Neuronal stem cell (in vitro differentiated cells): Measurements from ENCODE around the gene CNOT2.

Experiments
- DNase-seq: peaks from one replicate; pipeline ENCODE4 v3.0.0-alpha.2; 2013; ENCODE audit warnings: low spot score
- H2AFZ ChIP-seq: one replicate; pipeline ENCODE4 v1.6.1; 2013; ENCODE audit warnings: mild to moderate bottlenecking, low read length, inconsistent platforms
- H2AK5ac ChIP-seq: 2 replicates; pipeline ENCODE4 v1.6.1; 2013; ENCODE audit warnings: low read depth, mild to moderate bottlenecking, inconsistent platforms, low read length, moderate library complexity, mixed read lengths
- H2BK120ac ChIP-seq: 2 replicates; pipeline ENCODE4 v1.6.1; 2013; ENCODE audit warnings: low read depth, mild to moderate bottlenecking, inconsistent platforms, low read length, moderate library complexity, mixed read lengths
- H2BK12ac ChIP-seq: one replicate; pipeline ENCODE4 v1.6.1; 2013; ENCODE audit warnings: low read length, inconsistent platforms
- H2BK15ac ChIP-seq: 2 replicates; pipeline ENCODE4 v1.6.1; 2013; ENCODE audit warnings: mild to moderate bottlenecking, low read length, inconsistent platforms, mixed read lengths
- H2BK5ac ChIP-seq: one replicate; pipeline ENCODE4 v1.6.1; 2013; ENCODE audit warnings: inconsistent platforms, mild to moderate bottlenecking, low read length, moderate library complexity
- H3K14ac ChIP-seq: one replicate; pipeline ENCODE4 v1.6.1; 2013; ENCODE audit warnings: low read length, inconsistent platforms
- H3K18ac ChIP-seq: 2 replicates; pipeline ENCODE4 v1.6.1; 2013; ENCODE audit warnings: low read length, inconsistent platforms
- H3K23ac ChIP-seq: 2 replicates; pipeline ENCODE4 v1.6.1; 2013; ENCODE audit warnings: low read depth, mild to moderate bottlenecking, mixed read lengths, low read length, inconsistent platforms; ENCODE audit not compliant: poor library complexity
- H3K27ac ChIP-seq: replicated peaks from 3 replicates; pipeline ENCODE4 v1.5.1; 2013; ENCODE audit warnings: low read length, inconsistent platforms
- H3K27me3 ChIP-seq, 3 experiments: 2 replicates each; pipeline ENCODE4 v1.6.1; 2013; ENCODE audit warnings: low read length in 3 of 3, mild to moderate bottlenecking in 2 of 3, inconsistent platforms in 1 of 3, low read depth in 1 of 3, mixed read lengths in 1 of 3, moderate library complexity in 1 of 3; ENCODE audit not compliant: control insufficient read depth in 3 of 3, insufficient read depth in 3 of 3
- H3K36me3 ChIP-seq, 2 donors: replicated peaks in 1 of 2; 2 replicates each; pipeline ENCODE4 v1.6.1; 2013; ENCODE audit warnings: low read length in 2 of 2; ENCODE audit not compliant: control insufficient read depth in 2 of 2, insufficient read depth in 2 of 2
- H3K4ac ChIP-seq: 2 replicates; pipeline ENCODE4 v1.6.1; 2013; ENCODE audit warnings: inconsistent platforms, mild to moderate bottlenecking, low read length, moderate library complexity
- H3K4me1 ChIP-seq, 2 donors: 1 replicate in 1 of 2; 2 replicates in 1 of 2; pipeline ENCODE4 v1.6.1; 2013; ENCODE audit warnings: low read length in 2 of 2, low read depth in 1 of 2; ENCODE audit not compliant: control insufficient read depth in 2 of 2, insufficient read depth in 1 of 2
- H3K4me2 ChIP-seq: one replicate; pipeline ENCODE4 v1.6.1; 2013; ENCODE audit warnings: mild to moderate bottlenecking, low read length, inconsistent platforms; ENCODE audit not compliant: insufficient read depth, poor library complexity, severe bottlenecking
- H3K4me3 ChIP-seq, 2 donors: 2 replicates each; pipeline ENCODE4 v1.5.1; 2013; ENCODE audit warnings: low read length in 2 of 2, mild to moderate bottlenecking in 2 of 2, inconsistent platforms in 1 of 2, moderate library complexity in 1 of 2
- H3K79me1 ChIP-seq: one replicate; pipeline ENCODE4 v1.6.1; 2013; ENCODE audit warnings: low read depth, mild to moderate bottlenecking, inconsistent platforms, low read length, moderate library complexity
- H3K9ac ChIP-seq: one replicate; pipeline ENCODE4 v1.6.1; 2013; ENCODE audit warnings: mild to moderate bottlenecking, low read depth, low read length, inconsistent platforms; ENCODE audit not compliant: poor library complexity
- H3K9me3 ChIP-seq, 2 donors: replicated peaks in 1 of 2; 2 replicates each; pipeline versions ENCODE3 to v1.6.1; 2013; ENCODE audit warnings: low read length in 2 of 2, mild to moderate bottlenecking in 2 of 2, inconsistent platforms in 1 of 2, low read depth in 1 of 2, mixed read lengths in 1 of 2, moderate library complexity in 1 of 2; ENCODE audit not compliant: control insufficient read depth in 2 of 2, insufficient read depth in 1 of 2
- H4K8ac ChIP-seq: one replicate; pipeline ENCODE4 v1.6.1; 2013; ENCODE audit warnings: low read depth, mild to moderate bottlenecking, inconsistent platforms, low read length, moderate library complexity
- H4K91ac ChIP-seq: one replicate; pipeline ENCODE4 v1.6.1; 2013; ENCODE audit warnings: low read length, low read depth, mild to moderate bottlenecking, inconsistent platforms; ENCODE audit not compliant: poor library complexity
- WGBS, 2 donors: extraction: QIAGEN DNeasy Blood & Tissue Kit; methylation state at CpG; one replicate each; pipeline ENCODE4 v1.1.7; 2013; ENCODE audit warnings: missing lambda C conversion rate in 2 of 2, mixed read lengths in 1 of 2; ENCODE audit not compliant: insufficient read length in 2 of 2, insufficient replicate concordance in 1 of 2; ENCODE audit errors: extremely low coverage in 2 of 2; 5-methylcytosine and 5-hydroxymethylcytosine counted together

Gene CNOT2

DNA sequence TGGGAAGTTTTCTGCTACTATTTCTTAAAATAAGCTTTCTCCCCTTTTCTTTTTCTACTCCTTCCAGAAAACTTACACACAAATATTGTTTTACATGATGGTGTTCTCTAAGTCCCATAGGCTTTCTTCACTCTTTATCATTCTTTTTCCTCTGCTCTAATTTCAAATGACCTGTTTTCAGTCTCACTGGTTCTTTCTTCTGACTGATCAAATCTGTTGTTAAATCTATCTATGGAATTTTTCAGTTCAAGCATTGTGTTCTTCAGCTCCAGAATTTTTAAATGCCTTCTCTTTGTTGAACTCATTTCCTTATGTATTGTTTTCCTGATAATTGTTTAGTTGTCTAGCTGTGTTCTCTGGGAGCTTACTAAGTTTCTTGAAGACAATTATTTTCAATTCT lies 29.5 kb upstream of the CNOT2 start:
- no peaks in the 10 kb centered on the region for H3K79me1 ChIP-seq
- no peak overlapping the region for H3K4ac ChIP-seq
- no peak overlapping the region for H4K91ac ChIP-seq
- no peaks in the 10 kb centered on the region for H3K27me3 ChIP-seq
- no peak overlapping the region for H2AFZ ChIP-seq
- H3K27ac ChIP-seq = no peak overlapping the region
- H3K23ac ChIP-seq = no peak overlapping the region
- no peaks in the 10 kb centered on the region for H3K4me1 ChIP-seq
- no peak overlapping the region for H2BK120ac ChIP-seq
- H3K4me2 ChIP-seq = no peak overlapping the region
- H3K36me3 ChIP-seq = peaks cover 0 to 3% of the 10 kb centered on the region in 2 donors
- no peak overlapping the region for H3K4me3 ChIP-seq
- no peak overlapping the region for H2AK5ac ChIP-seq
- no peak for DNase-seq
- H3K18ac ChIP-seq = no peak overlapping the region
- H2BK15ac ChIP-seq = no peak overlapping the region
- no peak overlapping the region for H3K14ac ChIP-seq
- no peak overlapping the region for H4K8ac ChIP-seq
- no peak overlapping the region for H2BK5ac ChIP-seq
- no peak overlapping the region for H3K9ac ChIP-seq
- H2BK12ac ChIP-seq = no peak overlapping the region
- H3K9me3 ChIP-seq = peaks cover 10 to 36% of the 10 kb centered on the region in 2 donors

DNA sequence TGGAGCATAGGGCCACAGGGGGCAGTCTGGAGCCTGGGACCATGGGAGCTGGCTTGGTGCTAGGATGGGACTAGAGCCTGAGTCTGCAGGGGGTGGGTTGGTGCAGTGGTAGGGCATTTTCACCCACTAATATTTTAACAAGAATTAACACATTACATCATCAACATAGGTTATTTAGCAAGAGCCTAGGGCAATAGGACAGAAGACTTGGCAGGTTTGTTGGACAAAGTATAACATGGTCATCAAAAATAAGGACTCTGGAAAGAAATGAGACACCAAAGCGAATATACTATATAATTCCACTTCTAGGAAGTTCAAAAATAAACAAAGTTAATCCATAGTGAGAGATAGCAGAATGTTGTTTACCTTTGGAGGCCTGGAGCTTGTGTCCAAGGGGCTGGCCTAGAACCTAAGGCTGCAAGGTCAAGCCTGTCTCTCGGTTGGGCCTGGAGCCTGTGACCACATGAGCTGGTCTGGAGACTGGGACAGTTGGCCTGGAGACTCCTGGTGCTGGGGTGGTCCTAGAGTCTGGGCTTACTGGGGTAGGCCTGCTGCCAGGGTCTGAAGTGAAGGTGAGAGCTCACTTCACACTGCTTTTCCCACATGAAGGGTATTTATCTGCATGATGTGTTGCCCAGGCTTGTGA lies 28.1 kb upstream of the CNOT2 start:
- no peak overlapping the region for H4K91ac ChIP-seq
- H3K27ac ChIP-seq = no peak overlapping the region
- no peak overlapping the region for H2BK15ac ChIP-seq
- no peaks in the 10 kb centered on the region for H3K27me3 ChIP-seq
- H3K9me3 ChIP-seq = peaks cover 10 to 34% of the 10 kb centered on the region in 2 donors
- no peaks in the 10 kb centered on the region for H3K79me1 ChIP-seq
- DNase-seq = no peak
- no peak overlapping the region for H2BK12ac ChIP-seq
- H3K4me1 ChIP-seq = no peaks in the 10 kb centered on the region
- no peak overlapping the region for H2BK120ac ChIP-seq
- H3K18ac ChIP-seq = no peak overlapping the region
- no peak overlapping the region for H2AFZ ChIP-seq
- no peak overlapping the region for H3K4me3 ChIP-seq
- H3K23ac ChIP-seq = no peak overlapping the region
- peak overlapping the region; percentile 65 for H2AK5ac ChIP-seq
- no peak overlapping the region for H3K4me2 ChIP-seq
- H3K36me3 ChIP-seq = peaks cover 0 to 3% of the 10 kb centered on the region in 2 donors
- H3K4ac ChIP-seq = no peak overlapping the region
- no peak overlapping the region for H4K8ac ChIP-seq
- H3K9ac ChIP-seq = no peak overlapping the region
- H2BK5ac ChIP-seq = no peak overlapping the region
- WGBS, 2 donors = no CpG with 5 or more reads among the region's 2 CpGs
- no peak overlapping the region for H3K14ac ChIP-seq

DNA sequence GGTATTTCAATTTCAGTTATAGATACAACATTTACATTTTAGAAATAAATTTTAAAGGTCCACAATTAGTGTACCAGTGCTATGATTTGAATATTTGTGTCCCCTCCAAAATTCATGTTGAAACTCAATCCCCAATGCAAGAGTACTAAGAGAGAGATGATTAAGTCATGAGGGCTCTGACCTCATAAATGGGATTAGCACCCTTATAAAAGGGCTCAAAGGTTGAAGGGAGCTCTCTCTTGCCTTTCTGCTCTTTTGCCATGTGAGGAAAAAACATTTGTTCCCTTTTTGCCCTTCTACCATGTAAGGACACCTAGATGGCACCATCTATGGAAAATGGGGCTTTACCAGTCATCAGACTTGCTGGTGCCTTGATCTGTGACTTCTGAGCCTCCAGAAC lies 25.8 kb upstream of the CNOT2 start:
- Histone ChIP-seq H3K14ac (no peak overlapping the region), H2BK12ac (no peak overlapping the region), H3K27me3 (no peaks in the 10 kb centered on the region), H3K4me2 (no peak overlapping the region), H4K8ac (no peak overlapping the region), H3K9me3 (peaks cover 10 to 25% of the 10 kb centered on the region in 2 donors), H3K79me1 (no peaks in the 10 kb centered on the region), H2BK15ac (no peak overlapping the region), H2BK5ac (no peak overlapping the region), H3K4ac (no peak overlapping the region), H2BK120ac (no peak overlapping the region), H2AFZ (no peak overlapping the region), H2AK5ac (no peak overlapping the region), H3K18ac (no peak overlapping the region), H3K27ac (no peak overlapping the region), H3K9ac (no peak overlapping the region), H3K23ac (no peak overlapping the region), H4K91ac (no peak overlapping the region), H3K4me3 (no peak overlapping the region), H3K36me3 (peaks cover 0 to 3% of the 10 kb centered on the region in 2 donors), H3K4me1 (no peaks in the 10 kb centered on the region)
- DNase-seq = no peak

DNA sequence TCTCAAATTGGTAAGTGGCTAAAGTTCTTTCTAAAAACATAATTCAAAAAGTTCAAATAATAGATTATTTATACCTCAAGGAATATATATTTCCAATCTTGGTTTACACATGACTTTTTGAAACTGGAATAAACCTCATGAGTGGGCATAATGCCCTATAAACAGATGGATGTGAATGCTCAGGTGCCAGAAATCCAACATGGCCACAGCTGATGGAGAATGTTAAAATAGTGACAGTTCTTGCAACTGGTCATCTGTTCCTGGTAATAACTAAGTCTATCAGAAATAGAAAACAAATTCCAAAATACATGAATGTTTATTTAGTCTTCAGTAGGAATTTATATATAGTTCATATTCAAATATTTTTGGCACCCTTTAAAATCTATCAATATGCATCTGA lies 21.6 kb upstream of the CNOT2 start:
- H3K23ac ChIP-seq = no peak overlapping the region

More for the DNA sequence above, 21.6 kb upstream of the CNOT2 start:
- Histone ChIP-seq H3K36me3 (no peaks in the 10 kb centered on the region), H3K79me1 (no peaks in the 10 kb centered on the region), H3K9me3 (no peaks in the 10 kb centered on the region), H3K14ac (no peak overlapping the region), H2BK12ac (no peak overlapping the region), H2BK5ac (no peak overlapping the region), H3K27me3 (no peaks in the 10 kb centered on the region), H3K9ac (no peak overlapping the region), H3K4ac (no peak overlapping the region), H3K27ac (no peak overlapping the region), H4K91ac (no peak overlapping the region), H2AK5ac (no peak overlapping the region), H4K8ac (no peak overlapping the region), H3K4me2 (no peak overlapping the region), H3K4me3 (no peak overlapping the region), H2AFZ (no peak overlapping the region), H2BK15ac (no peak overlapping the region), H2BK120ac (no peak overlapping the region), H3K4me1 (no peaks in the 10 kb centered on the region), H3K18ac (no peak overlapping the region)
- DNase-seq = no peak
